H1 (cell line): ENCODE results near the gene JPH2. TPM values are rescaled to one million over a fixed set of nuclear protein-coding genes. Genes with fewer than 3 reads are reported as not detected.

Experiments used
- CTCF ChIA-PET: fragments of 300-600 bp; sonication (Branson Sonifier 250); formaldehyde crosslinking; loops from one replicate; lab custom pipeline; 2021; ENCODE audit not compliant: partially characterized antibody; lab: Charles Lee
- POLR2A ChIA-PET: fragments of 300-600 bp; sonication (Branson Sonifier 250); formaldehyde crosslinking; loops from one replicate; lab custom pipeline; 2021; ENCODE audit warnings: inconsistent platforms; ENCODE audit not compliant: partially characterized antibody; lab: Charles Lee
- DNase-seq, 2 experiments: peaks; one replicate each; pipeline versions ENCODE4 v3.0.0 to v3.0.0-alpha.2; 2010 to 2022; ENCODE audit warnings: low spot score in 2 of 2, low read depth in 1 of 2, mixed read lengths in 1 of 2
- FAIRE-seq: peaks from 2 replicates; lab custom pipeline; 2011; peaks lifted over from hg19 to GRCh38; lab: Jason Lieb, UNC
- H2AFZ ChIP-seq: 2 replicates; pipeline ENCODE4 v1.8.1; 2012; ENCODE audit warnings: low read length, inconsistent platforms
- H2AK5ac ChIP-seq: 2 replicates; pipeline ENCODE4 v1.6.1; 2013; ENCODE audit warnings: low read depth, low read length
- H2BK120ac ChIP-seq: replicated peaks from 2 replicates; pipeline ENCODE3; 2013; ENCODE audit warnings: low read depth, low read length, inconsistent platforms
- H2BK12ac ChIP-seq: 2 replicates; pipeline ENCODE4 v1.6.1; 2013; ENCODE audit warnings: low read depth, low read length
- H2BK15ac ChIP-seq: 2 replicates; pipeline ENCODE4 v1.6.1; 2013; ENCODE audit warnings: low read length
- H2BK20ac ChIP-seq: 2 replicates; pipeline ENCODE4 v1.6.1; 2013; ENCODE audit warnings: low read length
- H2BK5ac ChIP-seq: 2 replicates; pipeline ENCODE4 v1.6.1; 2013; ENCODE audit warnings: low read depth, low read length
- H3K14ac ChIP-seq: 2 replicates; pipeline ENCODE4 v1.6.1; 2013; ENCODE audit warnings: inconsistent platforms; ENCODE audit not compliant: insufficient read length
- H3K18ac ChIP-seq: 2 replicates; pipeline ENCODE4 v1.6.1; 2013; ENCODE audit warnings: low read length; ENCODE audit errors: extremely low read depth
- H3K23ac ChIP-seq: 2 replicates; pipeline ENCODE4 v1.6.1; 2013; ENCODE audit warnings: inconsistent platforms; ENCODE audit not compliant: insufficient read length
- H3K23me2 ChIP-seq: 2 replicates; pipeline ENCODE4 v1.6.1; 2013; ENCODE audit warnings: low read depth, low read length
- H3K27ac ChIP-seq: 2 replicates; pipeline ENCODE4 v1.6.1; 2011; ENCODE audit warnings: low read depth, low read length, inconsistent platforms
- H3K27me3 ChIP-seq, 4 experiments: replicated peaks in 1 of 4; 1 replicate in 1 of 4; 2 replicates in 3 of 4; pipeline versions ENCODE4 v1.6.1 to v1.8.1; 2011 to 2013; ENCODE audit warnings: low read length in 3 of 4, mild to moderate bottlenecking in 3 of 4, inconsistent platforms in 2 of 4, mixed read lengths in 2 of 4, moderate library complexity in 1 of 4; ENCODE audit not compliant: control insufficient read depth in 3 of 4, insufficient read depth in 3 of 4; ENCODE audit errors: extremely low read depth in 1 of 4
- H3K36me3 ChIP-seq, 4 experiments: 2 replicates each; pipeline versions ENCODE4 v1.6.1 to v1.8.1; 2011 to 2013; ENCODE audit warnings: mild to moderate bottlenecking in 4 of 4, low read length in 3 of 4, moderate library complexity in 2 of 4, control low read depth in 1 of 4, inconsistent platforms in 1 of 4; ENCODE audit not compliant: insufficient read depth in 4 of 4, control insufficient read depth in 2 of 4
- H3K4ac ChIP-seq: replicated peaks from 2 replicates; pipeline ENCODE3; 2013; ENCODE audit warnings: low read length, low read depth, mixed read lengths, inconsistent platforms; ENCODE audit not compliant: insufficient read length
- H3K4me1 ChIP-seq, 4 experiments: replicated peaks in 1 of 4; 1 replicate in 1 of 4; 2 replicates in 3 of 4; pipeline versions ENCODE4 v1.6.1 to v1.8.1; 2011 to 2013; ENCODE audit warnings: low read length in 3 of 4, inconsistent platforms in 2 of 4, mixed read lengths in 1 of 4; ENCODE audit not compliant: insufficient read depth in 4 of 4, control insufficient read depth in 3 of 4
- H3K4me2 ChIP-seq, 2 experiments: 2 replicates each; pipeline versions ENCODE4 v1.6.1 to v1.8.1; 2011 to 2013; ENCODE audit warnings: low read depth in 2 of 2, low read length in 2 of 2, control low read depth in 1 of 2, inconsistent platforms in 1 of 2, mild to moderate bottlenecking in 1 of 2; ENCODE audit not compliant: insufficient read depth in 1 of 2
- H3K4me3 ChIP-seq, 4 experiments: fragments of 200-600, 300-600 bp in 1 of 4; sonication (generic), shearing (Covaris generic), sonication (Bioruptor Twin) in 1 of 4; 2 replicates each; pipeline versions ENCODE4 v1.5.1 to v1.8.1; 2011 to 2016; ENCODE audit warnings: low read length in 4 of 4, low read depth in 3 of 4, control low read depth in 2 of 4, inconsistent platforms in 2 of 4, mild to moderate bottlenecking in 2 of 4, mixed read lengths in 1 of 4, moderate library complexity in 1 of 4; ENCODE audit not compliant: insufficient read depth in 2 of 4; ENCODE audit errors: extremely low read depth in 1 of 4
- H3K56ac ChIP-seq: replicated peaks from 2 replicates; pipeline ENCODE3; 2013; ENCODE audit warnings: low read depth, mild to moderate bottlenecking, mixed read lengths, low read length, inconsistent platforms; ENCODE audit not compliant: insufficient read length
- H3K79me1 ChIP-seq: 2 replicates; pipeline ENCODE4 v1.6.1; 2013; ENCODE audit warnings: low read depth, low read length, control low read depth
- H3K79me2 ChIP-seq, 2 experiments: 2 replicates each; pipeline versions ENCODE4 v1.6.1 to v1.8.1; 2012 to 2013; ENCODE audit warnings: low read length in 2 of 2, mild to moderate bottlenecking in 2 of 2, inconsistent platforms in 1 of 2; ENCODE audit not compliant: insufficient read depth in 2 of 2, control insufficient read depth in 1 of 2
- H3K9ac ChIP-seq, 4 experiments: replicated peaks in 1 of 4; 1 replicate in 1 of 4; 2 replicates in 3 of 4; pipeline versions ENCODE4 v1.6.1 to v1.8.1; 2011 to 2013; ENCODE audit warnings: low read depth in 3 of 4, low read length in 3 of 4, control low read depth in 2 of 4, mild to moderate bottlenecking in 2 of 4, moderate library complexity in 2 of 4, inconsistent platforms in 1 of 4; ENCODE audit errors: extremely low read depth in 1 of 4
- H3K9me3 ChIP-seq, 2 experiments: 2 replicates each; pipeline versions ENCODE4 v1.6.1 to v1.8.1; 2012 to 2013; ENCODE audit warnings: mild to moderate bottlenecking in 2 of 2, moderate library complexity in 2 of 2, control low read depth in 1 of 2, inconsistent platforms in 1 of 2, low read depth in 1 of 2, low read length in 1 of 2, mixed read lengths in 1 of 2; ENCODE audit not compliant: insufficient read depth in 2 of 2
- H4K20me1 ChIP-seq, 2 experiments: replicated peaks in 1 of 2; 2 replicates each; pipeline versions ENCODE3 to v1.8.1; 2011 to 2013; ENCODE audit warnings: inconsistent platforms in 2 of 2, low read length in 2 of 2, mild to moderate bottlenecking in 1 of 2; ENCODE audit not compliant: insufficient read depth in 2 of 2, control insufficient read depth in 1 of 2
- H4K5ac ChIP-seq: 2 replicates; pipeline ENCODE4 v1.6.1; 2013; ENCODE audit warnings: low read length, low read depth, mixed read lengths, inconsistent platforms; ENCODE audit not compliant: insufficient read length
- H4K8ac ChIP-seq: 2 replicates; pipeline ENCODE4 v1.8.0; 2013; ENCODE audit warnings: mild to moderate bottlenecking, moderate library complexity, low read length, inconsistent platforms; ENCODE audit not compliant: insufficient read depth; ENCODE audit errors: extremely low read depth
- H4K91ac ChIP-seq: replicated peaks from 2 replicates; pipeline ENCODE3; 2013; ENCODE audit warnings: low read length, mixed read lengths, inconsistent platforms; ENCODE audit not compliant: insufficient read length
- BACH1 ChIP-seq: IDR thresholded peaks from 2 replicates; pipeline ENCODE4 v1.6.1; 2012; ENCODE audit warnings: low read length, improper control_type of control experiment
- CEBPB ChIP-seq: IDR thresholded peaks from 2 replicates; pipeline ENCODE4 v1.6.1; 2012; ENCODE audit warnings: low read depth, low read length
- CREB1 ChIP-seq: IDR thresholded peaks from 2 replicates; pipeline ENCODE4 v1.6.1; 2012; ENCODE audit warnings: inconsistent platforms
- CTBP2 ChIP-seq: IDR thresholded peaks from 2 replicates; pipeline ENCODE4 v1.7.0; 2011; ENCODE audit warnings: borderline replicate concordance, mild to moderate bottlenecking, moderate library complexity, mixed read lengths, low read length; ENCODE audit not compliant: insufficient read depth, insufficient read length
- GABPA ChIP-seq: IDR thresholded peaks from 2 replicates; pipeline ENCODE4 v1.6.1; 2011; ENCODE audit warnings: mild to moderate bottlenecking, low read length, moderate library complexity, borderline replicate concordance; ENCODE audit not compliant: insufficient read depth
- HDAC2 ChIP-seq, 2 experiments: fragments of 300-600 bp in 1 of 2; sonication (generic) in 1 of 2; IDR thresholded peaks; 2 replicates each; pipeline ENCODE4 v1.6.1; 2011 to 2012; ENCODE audit warnings: low read depth in 2 of 2, low read length in 2 of 2, mild to moderate bottlenecking in 2 of 2, moderate library complexity in 2 of 2, borderline replicate concordance in 1 of 2, inconsistent platforms in 1 of 2
- HDAC6 ChIP-seq: IDR thresholded peaks from one replicate; pipeline ENCODE4 v1.7.1; 2012; ENCODE audit warnings: low read depth, mild to moderate bottlenecking, inconsistent platforms, low read length, moderate library complexity
- KDM4A ChIP-seq: IDR thresholded peaks from one replicate; pipeline ENCODE4 v1.7.1; 2012; ENCODE audit warnings: low read depth, mild to moderate bottlenecking, moderate library complexity, low read length, inconsistent platforms; ENCODE audit not compliant: severe bottlenecking
- KDM5A ChIP-seq: fragments of 200-600 bp; IDR thresholded peaks from 2 replicates; pipeline ENCODE4 v1.7.1; 2012; ENCODE audit warnings: mild to moderate bottlenecking, low read length, inconsistent platforms, mixed read lengths
- RNF2 ChIP-seq: fragments of 200-900, 300-1000 bp; sonication (generic); IDR thresholded peaks from 2 replicates; pipeline ENCODE4 v1.7.1; 2016; ENCODE audit warnings: borderline replicate concordance, low read depth, mild to moderate bottlenecking, antibody characterized with exemption, low read length; ENCODE audit not compliant: poor library complexity, severe bottlenecking; ENCODE audit errors: missing control alignments
- TBP ChIP-seq: IDR thresholded peaks from 2 replicates; pipeline ENCODE4 v1.6.1; 2011; ENCODE audit warnings: low read depth, low read length, improper control_type of control experiment
- WGBS, 2 experiments: shearing (Covaris generic) in 1 of 2; methylation state at CpG; one replicate each; pipeline versions ENCODE4 v1.1.6 to v1.1.7; 2013 to 2015; ENCODE audit warnings: low lambda C conversion rate in 2 of 2, mixed read lengths in 2 of 2, inconsistent platforms in 1 of 2, low coverage in 1 of 2, missing lambda C conversion rate in 1 of 2; ENCODE audit not compliant: insufficient replicate concordance in 2 of 2, insufficient coverage in 1 of 2, insufficient read length in 1 of 2; ENCODE audit errors: extremely low coverage in 1 of 2, missing lambda C conversion rate in 1 of 2; 5-methylcytosine and 5-hydroxymethylcytosine counted together
- polyA plus RNA-seq, 7 experiments: library from polyadenylated mRNA; depleted of rRNA in 3 of 7; stranded (reverse) in 5 of 7; unstranded in 2 of 7; fragments of >200 nt in 5 of 7; fragments of 200-250 nt in 2 of 7; gene quantifications; 1 replicate in 5 of 7; 2 replicates in 1 of 7; 4 replicates in 1 of 7; pipeline versions ENCODE4 v1.2.1 to v1.2.3, GENCODE V29; 2011 to 2013; ENCODE audit warnings: missing spikeins in 2 of 7, mixed read lengths in 2 of 7
- total RNA-seq: library from RNA; stranded (reverse); fragmentation: NEBNext Ultra II Directional; extraction: Animal tissue kit (Norgen Biotek cat#: 25700); gene quantifications from 2 replicates; pipeline ENCODE4 v1.2.1, GENCODE V29; 2021

The JPH2 gene
- total and polyA plus RNA-seq, 2 of the 8 experiments (the other 6 are each of a cell fraction or from before 2014, with no cell fraction given): 0.59 to 1.3 TPM

DNA sequence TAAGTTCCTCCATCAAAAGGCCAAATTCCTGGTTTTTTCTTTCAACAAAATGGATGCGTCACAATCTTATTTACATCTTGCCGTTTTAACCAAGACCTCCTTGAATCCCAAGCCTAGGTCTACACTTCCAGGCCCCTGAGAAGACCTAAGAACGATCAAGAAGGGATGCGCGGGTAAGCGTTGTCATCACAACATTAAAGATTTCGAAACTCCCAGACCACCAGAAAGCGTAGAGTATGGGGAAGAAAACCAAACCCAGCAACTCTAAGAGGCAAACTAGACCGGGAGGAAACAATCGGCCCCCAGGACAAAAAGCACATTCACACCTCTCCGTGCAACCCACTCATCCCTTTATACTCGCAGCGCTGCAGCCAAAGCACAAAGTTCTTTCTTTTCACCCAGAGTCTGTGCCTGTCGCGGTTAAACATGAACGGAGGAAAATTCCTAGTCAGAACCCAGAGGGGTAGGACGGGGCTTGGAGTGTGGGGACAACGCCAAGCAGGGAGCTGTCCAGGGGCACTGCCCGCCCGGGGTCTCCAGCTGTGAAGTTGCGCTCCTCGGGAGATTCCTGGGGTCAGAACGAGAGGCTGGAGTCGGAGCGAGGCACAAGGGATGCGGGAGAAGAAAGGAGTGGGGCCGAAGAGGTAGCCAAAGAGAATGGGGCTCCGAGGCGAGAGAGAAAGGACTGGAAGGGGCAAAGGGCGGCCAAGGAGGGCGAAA, 22.9 kb upstream of the JPH2 start:
- FAIRE-seq (no peak), DNase-seq (peak in 1 of 2 experiments; percentile 66)
- peaks cover 5% of the 10 kb centered on the region for H3K79me1 ChIP-seq
- H3K4ac ChIP-seq: peak overlapping the region; percentile 57
- peak overlapping the region; percentile 87 to 99 (median 97) for H3K4me3 ChIP-seq
- CTCF ChIA-PET: interaction anchor here (0.6 to 1.6 kb wide), 6 partner anchors 9 to 136 kb away, joined by 3 to 7 read pairs (median 4); no protein-coding TSS in a partner anchor
- H3K23me2 ChIP-seq: peaks cover 8% of the 10 kb centered on the region
- no peaks in the 10 kb centered on the region for H3K27me3 ChIP-seq
- H4K5ac ChIP-seq: peak overlapping the region; percentile 81
- WGBS, 2 experiments: 3% methylated on average over 29 of the region's 31 CpGs; no CpG with 5 or more reads in 1 of the 2 experiments
- H2BK120ac ChIP-seq: no peak overlapping the region
- POLR2A ChIA-PET: interaction anchor here (0.8 to 1.5 kb wide), 13 partner anchors 9 to 118 kb away, joined by 3 to 7 read pairs (median 3); partner anchors contain the start of genes GDAP1L1 and JPH2
- H2AFZ ChIP-seq: 0 out of 2 replicates have a peak overlapping the region, but pooled peaks have one; percentile 2
- H3K4me2 ChIP-seq: peak overlapping the region; percentile 70 to 95
- H3K23ac ChIP-seq: no peak overlapping the region
- H4K20me1 ChIP-seq: peaks cover 2 to 6% of the 10 kb centered on the region in 2 experiments
- H2AK5ac ChIP-seq: peak overlapping the region; percentile 26
- peak overlapping the region; percentile 91 for H3K27ac ChIP-seq
- H3K9me3 ChIP-seq: no peaks in the 10 kb centered on the region
- H3K79me2 ChIP-seq: peaks cover 11 to 58% of the 10 kb centered on the region in 2 experiments
- peak overlapping the region; percentile 69; the same call in 1 of the 2 replicates for H2BK12ac ChIP-seq
- peak overlapping the region; percentile 27; the same call in 1 of the 2 replicates for H3K18ac ChIP-seq
- peak overlapping the region; percentile 96; the same call in 1 of the 2 replicates for H4K8ac ChIP-seq
- H3K9ac ChIP-seq: peak overlapping the region; percentile 92 to 97 (median 94)
- H3K4me1 ChIP-seq: peaks cover 1 to 6% (median 5%) of the 10 kb centered on the region in 4 experiments
- no peak overlapping the region for H2BK20ac ChIP-seq
- peaks cover 2 to 14% (median 11%) of the 10 kb centered on the region in 4 experiments; a peak in 5 of 8 replicates for H3K36me3 ChIP-seq
- no peak overlapping the region for H2BK15ac ChIP-seq
- no peak overlapping the region for H3K14ac ChIP-seq
- peak overlapping the region; percentile 86 for H2BK5ac ChIP-seq
- H4K91ac ChIP-seq: no peak overlapping the region
- peak overlapping the region; percentile 62 for H3K56ac ChIP-seq
- TF ChIP-seq GABPA: no peak
- no peak for TF ChIP-seq RNF2
- no peak for TF ChIP-seq CREB1
- TF ChIP-seq BACH1: no peak
- TF ChIP-seq CEBPB: no peak
- TF ChIP-seq HDAC6: no peak
- no peak for TF ChIP-seq KDM4A
- no peak for TF ChIP-seq CTBP2
- TF ChIP-seq KDM5A: no peak
- peak in 1 of 2 experiments; percentile 75; a peak in 1 of 4 replicates for TF ChIP-seq HDAC2 (IDR thresholded peaks at IDR 0.05; ENCODE audit: borderline replicate concordance in 1 of 2, low read depth in 2 of 2, low read length in 2 of 2)
- TF ChIP-seq TBP: no peak
